Middle frontal gyrus (tissue), 1 donor: Measurements from ENCODE around the gene CYP27A1.
A peak's percentile ranks its signal among the peaks of the same experiment; 100 is the strongest.

Experiments
- DNase-seq: peaks from one replicate; pipeline ENCODE4 v3.0.0-alpha.2; 2015; ENCODE audit warnings: low spot score; ENCODE audit errors: extremely low spot score

CYP27A1 gene

GRCh38 chr2:218781691-218782527, at the start of gene CYP27A1:
Gene CYP27A1 (plus strand): TSS chr2:218782147. CDS start chr2:218782183, 36 bp downstream.
- DNase-seq, result no peak

DNA sequence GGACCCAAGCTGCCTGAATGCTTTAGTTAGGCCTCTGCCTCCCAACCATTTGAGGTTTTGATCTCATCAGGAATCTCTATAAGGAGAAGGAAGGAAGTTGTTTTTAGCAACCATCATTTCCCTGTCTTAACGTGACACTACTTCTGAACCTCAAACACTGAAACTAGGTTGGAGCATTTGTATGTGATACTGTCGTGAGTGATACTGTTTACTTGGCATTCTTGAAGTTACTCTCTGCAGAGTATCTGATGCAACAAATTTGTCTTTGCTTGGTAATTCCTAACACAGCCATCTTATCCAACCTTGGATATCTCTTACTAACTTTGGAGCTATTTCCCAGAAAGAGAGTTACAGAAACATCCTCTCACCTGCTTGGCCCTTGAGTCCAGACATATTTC, 49.2 kb upstream of the CYP27A1 start:
- no peak for DNase-seq

DNA sequence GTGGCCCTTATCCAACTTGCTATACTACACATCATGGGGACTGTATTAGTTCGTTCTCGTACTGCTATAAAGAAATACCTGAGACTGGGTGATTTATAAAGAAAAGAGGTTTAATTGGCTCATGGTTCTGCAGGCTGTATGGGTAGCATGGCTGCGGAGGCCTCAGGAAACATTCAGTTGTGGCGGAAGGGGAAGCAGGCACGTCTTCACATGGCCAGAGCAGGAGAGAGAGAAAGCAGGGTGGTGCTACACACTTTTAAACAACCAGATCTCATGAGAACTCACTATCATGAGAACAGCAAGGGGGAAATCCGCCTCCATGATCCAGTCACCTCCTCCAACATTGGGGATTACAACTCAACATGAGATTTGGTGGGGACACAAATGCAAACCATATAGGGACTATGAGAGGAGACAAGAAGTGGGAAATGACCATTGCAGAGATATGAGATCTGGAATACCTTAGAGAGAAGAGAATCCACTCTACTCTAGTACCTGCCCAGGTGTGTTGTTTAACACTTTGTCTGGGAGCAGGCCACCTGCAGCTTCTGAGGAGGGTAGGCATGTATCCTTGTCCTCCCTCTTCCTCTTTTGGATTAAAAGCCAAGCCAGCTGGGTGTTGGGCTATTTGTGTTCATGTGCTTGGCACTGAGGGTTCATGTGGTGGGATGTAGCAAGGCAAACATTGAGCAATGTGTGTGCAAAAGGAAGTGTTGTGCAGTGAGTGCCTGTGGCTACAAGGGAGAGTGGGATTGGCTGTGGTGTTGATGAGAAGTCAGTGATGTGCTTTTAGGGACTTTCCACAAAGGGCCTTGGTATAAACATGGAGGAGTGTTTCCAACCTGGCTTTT, 48.6 kb upstream of the CYP27A1 start:
- no peak for DNase-seq

GRCh38 chr2:218734190-218734975, 47.6 kb upstream of the CYP27A1 start:
- DNase-seq, result no peak

GRCh38 chr2:218736531-218736930, 45.4 kb upstream of the CYP27A1 start:
- DNase-seq, result no peak

DNA sequence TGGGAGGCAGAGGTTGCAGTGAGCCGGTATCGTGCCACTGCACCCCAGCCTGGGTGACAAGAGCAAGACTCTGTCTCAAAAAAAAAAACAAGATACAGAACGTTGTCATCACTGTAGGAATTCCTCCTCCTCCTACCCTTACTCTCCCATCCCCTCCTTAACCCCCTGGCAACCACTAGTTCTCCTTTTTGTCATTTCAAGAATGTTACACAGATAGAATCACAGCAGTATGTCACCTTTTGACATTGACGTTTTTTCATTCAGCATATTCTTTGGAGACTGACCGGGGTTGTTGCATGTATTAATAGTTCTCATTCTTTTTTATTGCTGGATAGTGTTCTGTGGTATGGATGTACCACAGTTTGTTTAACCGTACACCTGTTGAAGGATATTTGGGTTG, 38.9 kb upstream of the CYP27A1 start:
- no peak for DNase-seq

GRCh38 chr2:218744615-218745014, 37.3 kb upstream of the CYP27A1 start:
- DNase-seq, result no peak

- DNase-seq, result no peak
These were observed 36.8 kb upstream of the CYP27A1 start for GRCh38 chr2:218745160-218745558.

DNA sequence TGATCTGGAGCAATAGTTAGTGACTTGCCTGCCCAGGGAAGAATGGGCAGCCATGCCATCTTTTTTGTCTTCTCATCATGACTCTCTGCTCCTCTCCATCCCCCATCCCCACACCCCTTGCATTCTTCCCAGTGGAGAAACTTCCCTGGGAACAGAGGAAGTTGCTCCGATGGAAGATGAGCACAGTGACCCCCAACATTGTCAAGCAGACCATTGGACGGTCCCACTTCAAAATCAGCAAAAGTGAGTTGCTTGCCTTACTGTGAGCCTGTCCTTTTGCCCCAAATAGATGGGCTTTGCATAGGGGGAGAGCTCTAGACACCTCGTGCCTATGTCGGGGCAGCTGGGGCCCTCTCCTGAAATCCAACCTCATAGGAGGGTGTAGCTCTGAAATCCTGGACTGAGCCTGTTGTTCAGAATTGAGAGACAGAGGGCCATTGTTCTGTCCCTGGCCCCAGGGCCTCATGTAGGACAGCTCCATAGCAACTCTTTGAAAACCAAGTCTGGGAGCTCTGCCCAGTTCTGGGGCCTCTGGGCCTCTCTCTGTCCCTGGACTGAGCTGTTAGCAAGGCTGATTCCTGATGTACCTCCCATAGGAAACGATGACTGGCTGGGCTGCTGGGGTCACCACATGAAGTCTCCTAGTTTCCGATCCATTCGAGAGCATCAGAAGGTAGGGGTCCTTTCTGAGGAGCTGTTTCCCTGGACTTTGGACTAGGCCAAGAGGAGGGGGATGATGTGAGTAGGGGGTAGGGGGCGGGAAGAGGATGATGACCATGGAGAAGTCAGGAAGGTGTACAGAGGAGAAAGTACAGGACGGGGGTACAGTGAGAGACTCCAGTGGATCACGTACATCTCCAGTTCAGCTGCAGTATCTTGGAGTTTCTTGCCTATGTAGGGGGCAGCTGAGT, 36.1 kb upstream of the CYP27A1 start:
- DNase-seq, result peak; percentile 87

- DNase-seq, result no peak
These were observed 35.5 kb upstream of the CYP27A1 start for GRCh38 chr2:218746470-218746795.

GRCh38 chr2:218746960-218747359, 35.0 kb upstream of the CYP27A1 start:
- no peak for DNase-seq

GRCh38 chr2:218748741-218749441, 33.1 kb upstream of the CYP27A1 start:
- no peak for DNase-seq

DNA sequence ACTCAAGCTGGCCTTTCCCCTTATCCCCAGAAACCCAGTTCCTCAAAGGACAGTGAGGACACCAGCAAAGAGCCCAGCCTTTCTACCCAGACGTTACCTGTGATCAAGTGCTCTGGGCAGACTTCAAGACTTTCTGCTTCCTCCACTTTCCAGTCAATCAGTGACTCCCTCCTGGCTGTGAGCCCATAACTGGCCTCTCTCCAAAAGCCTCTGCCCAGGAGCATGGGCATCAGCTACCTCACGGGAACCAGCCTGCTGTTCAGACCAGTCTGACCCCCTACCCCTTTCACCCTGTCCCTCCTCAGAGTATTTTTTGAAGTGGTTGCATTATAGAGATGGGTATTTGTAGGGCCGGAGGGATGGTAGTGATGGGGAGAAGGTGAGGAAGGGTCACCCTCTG, 27.7 kb upstream of the CYP27A1 start:
- DNase-seq, result no peak

GRCh38 chr2:218754781-218755180, 27.2 kb upstream of the CYP27A1 start:
- no peak for DNase-seq

DNA sequence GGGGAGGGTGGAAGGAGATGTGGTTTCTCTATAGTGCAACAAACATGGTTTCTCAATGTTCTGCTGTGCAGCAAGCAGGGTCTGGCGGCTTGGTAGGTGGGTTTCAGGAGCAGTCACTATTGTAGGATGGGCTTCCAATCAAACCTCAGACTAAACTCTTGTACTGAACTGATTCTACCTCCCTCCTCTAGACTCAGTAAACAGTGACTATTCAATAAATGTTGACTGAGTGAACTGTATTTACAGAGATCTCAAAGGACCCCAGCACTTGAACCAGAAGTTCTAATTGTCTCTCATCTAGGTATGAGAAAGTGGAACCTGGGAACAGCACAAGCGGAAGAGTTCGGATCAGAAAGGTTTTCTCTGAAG, 26.8 kb upstream of the CYP27A1 start:
- DNase-seq, result no peak

DNA sequence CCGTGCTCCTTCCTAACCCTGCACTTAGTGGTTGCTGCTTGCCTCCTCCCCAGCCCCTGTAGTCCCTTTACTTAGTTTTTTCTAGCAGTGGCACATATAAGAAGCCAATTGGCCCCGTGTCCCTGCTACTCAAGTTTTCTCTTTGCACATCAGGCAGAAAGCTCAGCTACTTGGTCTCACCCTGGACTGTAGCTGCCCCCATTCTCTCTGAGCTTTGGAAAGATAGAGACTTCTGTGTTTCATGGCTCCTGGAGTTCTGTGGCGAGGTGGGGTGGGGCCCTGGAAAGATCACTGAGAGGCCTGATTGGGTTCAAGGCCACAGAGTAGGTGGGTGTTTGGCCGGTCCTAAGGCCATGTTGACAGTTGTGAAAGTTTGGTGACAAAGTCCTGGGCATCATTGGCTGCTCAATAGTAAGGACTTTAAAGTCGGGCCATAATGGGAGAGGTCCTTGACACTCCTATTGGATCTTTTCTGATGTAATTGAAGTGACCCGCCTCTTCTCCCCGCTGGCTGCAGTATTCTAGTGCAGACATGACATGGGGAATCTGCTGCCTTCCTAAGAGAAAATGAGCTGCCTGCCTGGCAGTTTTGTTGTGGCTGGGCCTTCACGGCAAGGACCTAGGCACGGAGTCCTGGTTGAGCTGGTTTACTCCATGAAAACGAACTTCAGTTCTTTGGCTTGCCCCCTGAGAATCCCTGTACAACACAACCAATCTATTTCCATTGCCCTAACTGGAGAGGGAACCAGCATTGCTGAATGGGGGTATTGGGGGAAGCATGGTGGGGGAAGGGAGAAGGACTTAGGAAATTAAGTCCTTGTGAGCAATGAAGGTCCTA, 26.2 kb upstream of the CYP27A1 start:
- DNase-seq, result no peak

GRCh38 chr2:218756599-218757377, 25.2 kb upstream of the CYP27A1 start:
- DNase-seq, result no peak

DNA sequence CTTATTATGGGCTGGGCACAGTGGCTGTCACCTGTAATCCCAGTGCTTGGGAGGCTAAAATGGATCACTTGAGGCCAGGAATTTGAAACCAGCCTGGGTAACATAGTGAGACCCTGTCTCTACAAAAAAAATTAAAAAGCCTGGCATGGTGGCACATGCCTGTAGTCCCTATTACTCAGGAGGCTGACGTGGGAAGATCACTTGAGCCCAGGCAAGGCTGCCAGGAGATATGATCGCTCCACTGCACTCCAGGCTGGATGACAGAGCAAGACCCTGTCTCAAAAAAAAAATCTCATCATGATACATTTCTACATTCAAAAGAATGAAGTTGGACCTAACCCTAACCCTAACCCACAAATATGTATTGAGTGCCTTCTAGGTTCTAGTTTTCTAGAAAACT, 20.2 kb upstream of the CYP27A1 start:
- no peak for DNase-seq
